ENCODE data around the gene DLG5. TPM values are rescaled to one million over a fixed set of nuclear protein-coding genes. Genes with fewer than 3 reads are reported as not detected.
A peak's percentile ranks its signal among the peaks of the same experiment; 100 is the strongest.
"Not testable (repeated sequence)": the region's sequence is repeated elsewhere in the genome, so short reads cannot be mapped to it uniquely, and the experiment has no call there.

Gene DLG5
- total and polyA plus RNA-seq, 5 donors: 6.6 to 14.3 (median 11.9) TPM

DNA sequence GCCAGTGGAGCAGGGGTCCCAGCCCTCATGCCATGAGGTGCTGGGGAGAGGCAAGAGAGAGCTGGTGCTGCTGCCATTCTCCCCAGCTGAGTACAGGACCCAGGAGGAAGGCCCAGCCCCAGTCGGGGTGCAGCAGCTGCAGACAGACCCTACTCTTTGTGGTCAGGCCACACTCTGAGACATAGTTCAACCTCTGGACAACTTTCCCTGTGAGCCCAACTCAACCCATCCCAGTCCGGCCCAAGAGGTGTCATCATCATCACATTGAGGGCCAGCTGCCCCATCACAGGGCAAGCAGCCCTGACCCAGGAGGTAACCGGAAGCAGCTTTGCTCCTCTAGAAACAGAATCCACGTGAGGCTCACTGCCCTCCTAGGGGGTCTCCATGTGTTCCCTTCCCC lies 155.1 kb downstream of the DLG5 start:
- intact Hi-C loops (cut with DNase I): no loop called here
- ATAC-seq (peak in 1 of 2 donors; percentile 21), DNase-seq (no peak)
- Histone ChIP-seq H3K4me1 (ENCODE audit: control insufficient read depth, insufficient read depth, low read length) (no peaks in the 10 kb centered on the region), H3K9me3 (ENCODE audit: control insufficient read depth, low read length) (no peaks in the 10 kb centered on the region), H3K27ac (ENCODE audit: low read length) (no peak overlapping the region), H3K27me3 (ENCODE audit: control insufficient read depth, insufficient read depth) (no peaks in the 10 kb centered on the region), H3K4me3 (ENCODE audit: low read length) (no peak overlapping the region)
- WGBS: 69% methylated on average over 4 of the region's 4 CpGs

DNA sequence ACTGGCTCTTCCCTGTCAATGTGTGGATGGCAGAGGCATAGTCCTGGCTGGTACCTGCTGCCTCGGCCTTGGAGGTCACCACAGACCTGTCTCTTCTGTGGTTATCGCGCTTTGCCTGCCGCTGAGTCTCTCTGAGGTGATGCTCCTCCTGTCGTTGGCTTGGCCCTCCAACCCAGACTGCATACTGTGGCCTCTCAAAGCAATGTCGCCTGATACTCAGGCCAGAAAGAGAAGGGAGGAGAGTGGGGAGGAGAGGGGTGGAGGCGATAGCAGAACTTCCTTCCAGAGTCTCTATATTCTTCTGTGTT lies 155.7 kb downstream of the DLG5 start:
- WGBS: 79% methylated on average over 7 of the region's 7 CpGs

DNA sequence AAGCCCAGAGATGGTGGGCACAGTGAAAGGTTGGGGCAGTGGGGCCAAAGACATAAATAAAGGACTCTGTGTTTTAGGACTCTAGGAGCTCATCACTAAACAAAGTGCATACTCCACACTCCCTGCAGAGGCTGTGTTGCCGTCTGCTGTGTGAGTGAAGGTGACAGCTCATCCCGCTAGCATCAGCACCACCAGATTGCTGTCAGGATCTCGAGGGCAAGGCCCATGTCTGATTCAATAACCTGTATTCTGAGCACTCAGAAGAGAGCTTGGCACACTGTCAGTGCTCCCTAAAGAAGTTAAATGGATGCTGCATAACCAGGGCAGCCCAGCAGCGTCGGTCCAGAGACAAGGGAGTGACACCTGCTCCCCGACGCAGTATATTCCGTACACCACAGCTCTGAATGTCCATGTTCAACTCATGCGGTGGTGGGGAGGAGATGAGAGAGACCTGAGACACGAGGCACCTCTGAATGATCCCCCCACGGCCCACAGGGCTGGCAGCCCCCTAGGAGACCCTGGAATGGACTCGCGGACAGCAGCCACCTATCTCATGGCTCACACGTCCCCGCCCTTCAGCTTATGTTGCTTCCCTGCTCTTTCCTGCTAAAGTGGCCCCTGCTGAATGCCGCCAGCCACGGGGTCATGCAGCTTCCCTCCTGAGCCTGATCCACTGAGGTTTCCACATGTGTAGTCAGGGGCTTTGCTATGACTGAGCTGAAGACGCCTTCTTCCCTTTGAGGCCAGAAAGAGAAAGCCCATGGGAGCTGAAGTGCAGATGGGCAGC lies 156.3 kb downstream of the DLG5 start:
- Histone ChIP-seq H3K27me3 (ENCODE audit: control insufficient read depth, insufficient read depth) (no peaks in the 10 kb centered on the region), H3K9me3 (ENCODE audit: control insufficient read depth, low read length) (no peaks in the 10 kb centered on the region), H3K4me3 (ENCODE audit: low read length) (no peak overlapping the region), H3K4me1 (ENCODE audit: control insufficient read depth, insufficient read depth, low read length) (no peaks in the 10 kb centered on the region), H3K27ac (ENCODE audit: low read length) (no peak overlapping the region)
- 79% methylated on average over 18 of the region's 18 CpGs for WGBS
- DNase-seq (no peak), ATAC-seq (peak in 1 of 2 donors; percentile 11)
- intact Hi-C loops (cut with DNase I): no loop called here

More for the DNA sequence above, 155.7 kb downstream of the DLG5 start:
- no peak for ATAC-seq
- intact Hi-C loops (cut with DNase I): no loop called here
- Histone ChIP-seq H3K4me3 (ENCODE audit: low read length) (no peak overlapping the region), H3K4me1 (ENCODE audit: control insufficient read depth, insufficient read depth, low read length) (no peaks in the 10 kb centered on the region), H3K27ac (ENCODE audit: low read length) (no peak overlapping the region), H3K9me3 (ENCODE audit: control insufficient read depth, low read length) (no peaks in the 10 kb centered on the region), H3K27me3 (ENCODE audit: control insufficient read depth, insufficient read depth) (no peaks in the 10 kb centered on the region)
- no peak for DNase-seq

DNA sequence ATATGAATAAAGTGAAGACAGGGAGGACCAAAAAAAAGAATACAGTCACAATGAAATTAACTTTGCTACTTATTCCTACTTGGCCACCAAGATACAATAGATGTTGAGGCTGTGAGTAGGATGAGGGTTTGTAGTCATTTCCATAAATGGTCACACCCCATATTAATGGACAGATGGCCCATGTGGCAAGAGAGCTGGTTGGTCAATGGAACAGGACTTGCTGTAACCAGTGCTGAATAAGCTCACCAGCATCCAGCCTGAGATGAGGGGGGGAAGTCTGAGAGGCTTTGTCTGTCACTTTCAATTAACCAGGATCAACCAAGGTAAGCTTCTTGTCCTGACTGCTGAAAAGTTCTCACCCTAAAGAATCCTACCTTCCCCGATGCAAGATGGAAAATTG lies 158.5 kb downstream of the DLG5 start:
- Histone ChIP-seq H3K27me3 (ENCODE audit: control insufficient read depth, insufficient read depth) (no peaks in the 10 kb centered on the region), H3K27ac (ENCODE audit: low read length) (no peak overlapping the region), H3K4me1 (ENCODE audit: control insufficient read depth, insufficient read depth, low read length) (no peaks in the 10 kb centered on the region), H3K4me3 (ENCODE audit: low read length) (no peak overlapping the region), H3K9me3 (ENCODE audit: control insufficient read depth, low read length) (no peaks in the 10 kb centered on the region)
- WGBS: 97% methylated on average over 1 of the region's 1 CpG
- no peak for ATAC-seq
- no peak for DNase-seq
- intact Hi-C loops (cut with DNase I): no loop called here

DNA sequence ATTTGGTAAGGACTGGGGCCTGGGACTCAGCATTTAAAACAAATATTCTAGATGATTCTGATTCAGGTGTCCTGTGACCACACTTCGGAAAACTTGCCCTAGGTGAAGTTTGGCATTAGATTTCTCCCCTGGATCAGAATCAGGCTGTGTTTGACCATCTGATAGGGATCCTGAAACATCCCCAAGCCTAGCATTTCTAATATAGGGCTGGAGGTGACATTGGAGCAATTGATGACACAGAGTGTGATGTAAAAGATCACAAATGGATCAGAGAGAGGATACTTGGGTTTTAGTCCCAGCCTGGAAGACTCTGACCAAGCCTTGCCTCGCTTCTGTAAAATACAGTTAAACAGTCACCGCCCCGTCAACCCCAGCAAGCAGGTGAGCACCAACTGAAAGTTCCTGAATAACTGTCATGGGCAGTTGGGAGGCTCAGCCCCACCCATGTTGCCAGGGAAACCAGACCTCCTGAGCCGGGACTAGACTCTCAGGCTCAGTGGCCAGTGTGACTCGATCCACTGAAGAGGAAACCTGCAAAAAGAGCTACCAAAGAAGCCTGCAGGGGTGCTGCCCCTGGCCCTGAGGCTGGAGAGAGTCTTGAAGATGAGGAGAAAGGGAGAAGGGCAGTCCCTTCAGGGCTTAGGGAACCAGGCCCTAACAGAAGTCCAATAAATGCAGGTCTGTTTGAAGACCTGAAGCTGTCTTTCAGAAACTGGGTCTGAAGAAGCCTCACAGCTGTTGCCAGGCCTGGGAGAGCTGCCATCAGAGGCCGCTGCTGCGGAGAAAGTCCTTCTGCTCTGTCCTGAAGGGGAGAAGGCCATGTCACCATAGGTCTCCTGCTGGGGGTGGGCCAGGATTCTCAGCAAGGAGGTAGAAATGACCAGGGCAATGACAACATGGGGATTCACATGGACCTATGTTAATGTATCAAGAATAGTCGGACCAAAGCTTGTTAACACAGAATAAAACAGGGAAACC lies 162.8 kb downstream of the DLG5 start:
- Histone ChIP-seq H3K4me1 (ENCODE audit: control insufficient read depth, insufficient read depth, low read length) (no peaks in the 10 kb centered on the region), H3K4me3 (ENCODE audit: low read length) (no peak overlapping the region), H3K27ac (ENCODE audit: low read length) (no peak overlapping the region), H3K9me3 (ENCODE audit: control insufficient read depth, low read length) (no peaks in the 10 kb centered on the region), H3K27me3 (ENCODE audit: control insufficient read depth, insufficient read depth) (no peaks in the 10 kb centered on the region)
- 77% methylated on average over 9 of the region's 9 CpGs for WGBS
- ATAC-seq: no peak
- intact Hi-C loops (cut with DNase I): no loop called here
- DNase-seq: no peak

DNA sequence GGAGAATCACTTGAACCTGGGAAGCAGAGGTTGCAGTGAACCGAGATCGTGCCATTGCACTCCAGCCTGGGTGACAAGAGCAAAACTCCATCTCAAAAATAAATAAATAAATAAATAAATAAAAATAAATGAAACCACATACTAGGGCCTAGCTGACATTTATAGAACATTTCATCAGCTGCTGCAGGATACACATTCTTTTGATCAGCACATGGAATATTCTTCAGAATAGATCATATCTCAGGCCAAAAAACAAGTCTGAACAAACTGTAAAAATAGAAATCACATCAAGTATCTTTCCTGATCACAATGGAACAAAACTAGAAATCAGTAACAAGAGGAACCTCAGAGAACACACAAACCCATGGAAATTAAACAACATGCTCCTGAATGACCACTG lies 168.1 kb downstream of the DLG5 start:
- H3K27ac ChIP-seq (ENCODE audit: low read length); H3K4me3 ChIP-seq (ENCODE audit: low read length); ATAC-seq; H3K9me3 ChIP-seq (ENCODE audit: control insufficient read depth, low read length); H3K4me1 ChIP-seq (ENCODE audit: control insufficient read depth, insufficient read depth, low read length); DNase-seq; H3K27me3 ChIP-seq (ENCODE audit: control insufficient read depth, insufficient read depth); intact Hi-C loops (cut with DNase I): not testable (repeated sequence)
- 99% methylated on average over 2 of the region's 2 CpGs for whole genome bisulfite sequencing

DNA sequence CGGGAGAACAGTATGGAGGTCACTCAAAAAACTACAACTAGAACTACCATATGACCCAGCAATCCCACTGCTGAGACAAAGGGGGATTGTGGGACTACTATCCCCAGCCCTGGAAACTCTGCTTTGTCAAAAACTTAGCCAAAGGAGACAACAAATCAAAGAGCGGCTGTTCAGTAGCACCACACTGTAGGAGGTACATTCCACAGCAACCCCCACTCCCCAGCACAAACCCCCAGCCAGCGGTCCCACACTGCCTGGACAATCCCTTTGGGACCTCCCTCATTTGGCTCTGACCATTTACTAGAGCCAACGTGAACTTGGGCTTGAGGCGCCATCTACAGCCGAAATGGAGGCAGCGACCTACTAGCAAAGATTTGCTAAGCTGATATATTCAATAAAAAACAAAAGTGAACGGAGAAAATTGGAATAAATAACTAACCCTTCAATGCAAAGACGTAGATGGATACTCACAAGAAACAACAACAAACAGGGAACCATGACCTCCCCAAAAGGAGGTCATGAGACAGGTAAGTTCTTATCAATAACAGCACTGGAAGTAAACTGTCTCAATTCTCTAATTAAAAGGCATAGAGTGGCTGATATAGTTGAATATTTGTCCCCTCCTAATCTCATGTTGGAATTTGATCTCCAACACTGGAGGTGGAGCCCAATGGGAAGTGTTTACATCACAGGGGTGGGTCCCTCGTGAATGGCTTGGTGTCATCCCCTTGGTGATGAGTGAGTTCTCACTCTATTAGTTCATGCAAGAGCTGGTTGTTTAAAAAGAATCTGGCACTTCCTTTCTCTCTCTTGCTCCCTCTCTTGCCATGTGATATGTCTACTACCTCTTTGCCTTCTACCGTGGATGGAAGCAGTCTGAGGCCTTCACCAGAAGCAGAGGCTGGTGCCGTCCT lies 170.0 kb downstream of the DLG5 start:
- no peaks in the 10 kb centered on the region for H3K27me3 ChIP-seq (ENCODE audit: control insufficient read depth, insufficient read depth)
- WGBS: 19% methylated on average over 12 of the region's 12 CpGs
- H3K4me3 ChIP-seq (ENCODE audit: low read length): no peak overlapping the region
- intact Hi-C loops (cut with DNase I): no loop called here
- H3K4me1 ChIP-seq (ENCODE audit: control insufficient read depth, insufficient read depth, low read length): peaks cover 1% of the 10 kb centered on the region
- no peak for ATAC-seq
- H3K9me3 ChIP-seq (ENCODE audit: control insufficient read depth, low read length): no peaks in the 10 kb centered on the region
- H3K27ac ChIP-seq (ENCODE audit: low read length): no peak overlapping the region
- DNase-seq: peak in 2 of 3 donors; percentile 27 to 62

DNA sequence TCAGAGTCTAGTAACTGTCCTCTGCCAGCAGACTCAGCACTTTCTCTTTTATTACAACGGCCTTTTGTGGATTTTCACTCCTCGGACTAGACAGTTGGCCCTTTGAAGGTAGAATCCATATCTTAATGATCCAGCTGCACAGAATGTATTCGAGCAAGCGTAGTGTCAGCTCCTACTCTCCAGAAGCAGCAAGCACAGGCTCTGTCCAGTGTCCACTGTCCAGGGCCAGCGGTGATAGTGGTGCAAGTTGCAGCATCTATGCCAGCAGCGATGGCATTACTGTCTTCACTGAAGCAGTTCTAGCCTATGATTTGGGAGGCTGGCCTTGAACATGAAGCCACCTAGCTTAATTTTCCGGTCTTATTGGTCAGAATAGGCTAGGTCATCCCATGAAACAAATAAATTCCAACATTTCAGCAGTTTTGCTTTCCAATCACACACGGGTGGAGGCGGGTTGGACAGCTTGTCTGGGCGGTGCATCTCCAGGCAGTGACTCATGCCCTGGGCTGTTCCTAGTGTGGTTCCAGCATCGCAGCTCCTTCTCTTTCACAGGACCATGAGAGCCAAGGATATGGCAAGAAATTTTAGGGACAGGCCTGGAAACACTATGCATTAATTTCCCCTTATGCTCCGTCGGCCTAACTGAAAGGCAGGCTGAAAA lies 180.4 kb downstream of the DLG5 start:
- WGBS: 83% methylated on average over 13 of the region's 13 CpGs
- H3K9me3 ChIP-seq (ENCODE audit: control insufficient read depth, low read length): no peaks in the 10 kb centered on the region
- no peak overlapping the region for H3K4me3 ChIP-seq (ENCODE audit: low read length)
- no peaks in the 10 kb centered on the region for H3K4me1 ChIP-seq (ENCODE audit: control insufficient read depth, insufficient read depth, low read length)
- DNase-seq: peak in 1 of 3 donors; percentile 17
- H3K27ac ChIP-seq (ENCODE audit: low read length): no peak overlapping the region
- intact Hi-C loops (cut with DNase I): no loop called here
- no peaks in the 10 kb centered on the region for H3K27me3 ChIP-seq (ENCODE audit: control insufficient read depth, insufficient read depth)
- peak in 1 of 2 donors; percentile 34 for ATAC-seq

DNA sequence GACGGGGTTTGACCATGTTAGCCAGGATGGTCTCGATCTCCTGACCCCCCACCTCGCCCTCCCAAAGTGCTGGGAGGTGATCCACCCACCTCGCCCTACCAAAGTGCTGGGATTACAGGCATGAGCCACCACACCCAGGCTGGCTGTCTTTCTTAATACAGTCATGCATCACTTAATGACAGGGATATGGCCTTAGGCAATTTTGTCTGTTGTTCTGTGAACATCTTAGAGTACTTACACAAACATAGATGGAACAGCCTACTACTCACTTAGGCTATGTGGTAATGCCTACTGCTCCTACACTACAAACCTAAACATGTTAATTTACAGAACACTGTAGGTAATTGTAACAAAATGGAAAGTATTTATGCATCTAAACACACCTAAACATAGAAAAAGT lies 182.3 kb downstream of the DLG5 start:
- 84% methylated on average over 4 of the region's 4 CpGs for WGBS
- no peaks in the 10 kb centered on the region for H3K9me3 ChIP-seq (ENCODE audit: control insufficient read depth, low read length)
- intact Hi-C loops (cut with DNase I): no loop called here
- no peak overlapping the region for H3K27ac ChIP-seq (ENCODE audit: low read length)
- DNase-seq (no peak), ATAC-seq (no peak)
- H3K27me3 ChIP-seq (ENCODE audit: control insufficient read depth, insufficient read depth): no peaks in the 10 kb centered on the region
- no peaks in the 10 kb centered on the region for H3K4me1 ChIP-seq (ENCODE audit: control insufficient read depth, insufficient read depth, low read length)
- no peak overlapping the region for H3K4me3 ChIP-seq (ENCODE audit: low read length)

DNA sequence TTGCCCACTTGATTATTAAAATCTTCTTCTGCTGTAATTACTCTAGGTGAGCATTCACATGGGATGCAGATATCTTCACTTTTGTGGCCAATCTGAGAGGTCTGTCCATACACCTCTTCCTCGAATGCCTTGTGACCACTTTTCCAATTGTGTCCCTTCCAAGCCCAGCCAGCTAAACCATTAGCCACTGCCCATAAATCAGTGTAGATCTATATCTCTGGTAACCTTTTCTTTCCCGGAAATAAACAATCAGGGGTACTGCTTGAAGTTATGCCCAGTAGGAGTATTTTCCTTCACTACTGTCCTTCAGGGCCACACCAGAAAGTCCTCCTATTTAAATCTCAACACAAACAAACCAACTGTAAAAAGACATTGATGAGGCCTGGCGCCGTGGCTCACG lies 184.4 kb downstream of the DLG5 start:
- ATAC-seq (no peak), DNase-seq (no peak)
- no peak overlapping the region for H3K4me3 ChIP-seq (ENCODE audit: low read length)
- intact Hi-C loops (cut with DNase I): no loop called here
- no peaks in the 10 kb centered on the region for H3K27me3 ChIP-seq (ENCODE audit: control insufficient read depth, insufficient read depth)
- 88% methylated on average over 5 of the region's 5 CpGs for WGBS
- no peaks in the 10 kb centered on the region for H3K9me3 ChIP-seq (ENCODE audit: control insufficient read depth, low read length)
- H3K4me1 ChIP-seq (ENCODE audit: control insufficient read depth, insufficient read depth, low read length): no peaks in the 10 kb centered on the region
- H3K27ac ChIP-seq (ENCODE audit: low read length): no peak overlapping the region

Measured in right cardiac atrium (tissue), 5 donors.